Activated CD4-positive, alpha-beta T cell treated with anti-CD3 and anti-CD28 coated beads, Interleukin-2, Interleukin-4, amounts not matched to agents 100 ng/mL and 50 ng/mL, durations not matched to agents 16 hours and 8 hours (primary cell): ENCODE data around the gene SSTR5.
"Not testable (repeated sequence)": the region's sequence is repeated elsewhere in the genome, so short reads cannot be mapped to it uniquely, and the experiment has no call there.

Experiments
- DNase-seq: peaks from one replicate; pipeline ENCODE4 v3.0.0-alpha.2; 2020; ENCODE audit warnings: low spot score

Gene SSTR5

DNA sequence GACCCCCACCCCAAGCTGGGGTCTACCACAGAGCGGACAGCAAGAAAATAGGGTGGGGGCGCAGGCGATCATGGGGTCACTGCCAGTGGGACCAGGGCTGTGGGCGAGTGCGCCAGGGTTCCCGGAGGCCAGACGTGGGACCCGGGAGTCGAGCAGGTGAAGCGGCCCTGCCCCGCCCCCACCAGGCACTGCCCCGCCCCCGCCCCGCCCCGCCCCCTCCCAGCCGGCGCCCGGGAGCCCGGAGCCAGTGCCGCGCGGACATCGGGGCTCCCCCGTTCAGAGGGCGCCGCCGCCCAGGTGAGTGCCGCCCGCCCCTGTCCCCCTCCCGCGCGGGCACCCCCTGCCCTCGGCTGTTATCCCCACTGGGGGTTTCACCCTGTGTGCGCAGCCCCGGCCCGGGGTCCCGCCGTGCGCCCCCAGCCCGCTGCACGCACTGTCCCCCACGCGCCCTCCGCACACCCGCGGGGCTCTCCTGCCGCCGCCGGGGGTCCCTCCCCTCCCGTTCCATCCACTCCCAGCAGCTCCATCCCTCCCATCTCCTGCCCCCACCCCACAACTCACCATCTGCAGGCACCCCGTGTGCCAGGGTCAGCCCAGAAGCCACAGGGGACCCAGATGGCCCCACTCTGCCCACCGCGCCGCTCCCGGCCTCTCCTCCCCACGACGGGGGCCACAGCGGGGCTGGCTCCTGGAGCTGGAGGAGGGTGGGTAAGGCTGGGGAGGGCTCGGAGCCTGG, at the start of gene SSTR5:
TSS of gene SSTR5 (plus strand) at position 222 of the 736 bp plus-strand sequence. CDS start 6,122 bp downstream, outside the sequence.
- no peak for DNase-seq

GRCh38 chr16:1024138-1024537, 48.4 kb upstream of the SSTR5 start:
- no peak for DNase-seq

DNA sequence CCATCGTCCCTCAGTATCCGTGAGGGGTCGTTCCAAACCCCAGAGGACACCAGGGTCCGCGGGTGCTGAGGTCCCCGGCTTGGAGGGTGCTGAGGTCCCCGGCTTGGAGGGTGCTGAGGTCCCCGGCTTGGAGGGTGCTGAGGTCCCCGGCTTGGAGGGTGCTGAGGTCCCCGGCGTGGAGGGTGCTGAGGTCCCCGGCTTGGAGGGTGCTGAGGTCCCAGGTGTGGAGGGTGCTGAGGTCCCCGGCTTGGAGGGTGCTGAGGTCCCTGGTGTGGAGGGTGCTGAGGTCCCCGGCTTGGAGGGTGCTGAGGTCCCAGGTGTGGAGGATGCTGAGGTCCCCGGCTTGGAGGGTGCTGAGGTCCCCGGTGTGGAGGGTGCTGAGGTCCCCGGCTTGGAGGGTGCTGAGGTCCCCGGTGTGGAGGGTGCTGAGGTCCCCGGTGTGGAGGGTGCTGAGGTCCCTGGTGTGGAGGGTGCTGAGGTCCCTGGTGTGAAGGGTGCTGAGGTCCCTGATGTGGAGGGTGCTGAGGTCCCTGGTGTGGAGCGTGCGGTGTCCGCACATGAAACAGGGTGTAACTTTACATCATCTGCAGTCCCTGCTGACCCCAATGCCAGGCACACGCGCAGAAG, 47.3 kb upstream of the SSTR5 start:
- DNase-seq, result not testable (repeated sequence)

DNA sequence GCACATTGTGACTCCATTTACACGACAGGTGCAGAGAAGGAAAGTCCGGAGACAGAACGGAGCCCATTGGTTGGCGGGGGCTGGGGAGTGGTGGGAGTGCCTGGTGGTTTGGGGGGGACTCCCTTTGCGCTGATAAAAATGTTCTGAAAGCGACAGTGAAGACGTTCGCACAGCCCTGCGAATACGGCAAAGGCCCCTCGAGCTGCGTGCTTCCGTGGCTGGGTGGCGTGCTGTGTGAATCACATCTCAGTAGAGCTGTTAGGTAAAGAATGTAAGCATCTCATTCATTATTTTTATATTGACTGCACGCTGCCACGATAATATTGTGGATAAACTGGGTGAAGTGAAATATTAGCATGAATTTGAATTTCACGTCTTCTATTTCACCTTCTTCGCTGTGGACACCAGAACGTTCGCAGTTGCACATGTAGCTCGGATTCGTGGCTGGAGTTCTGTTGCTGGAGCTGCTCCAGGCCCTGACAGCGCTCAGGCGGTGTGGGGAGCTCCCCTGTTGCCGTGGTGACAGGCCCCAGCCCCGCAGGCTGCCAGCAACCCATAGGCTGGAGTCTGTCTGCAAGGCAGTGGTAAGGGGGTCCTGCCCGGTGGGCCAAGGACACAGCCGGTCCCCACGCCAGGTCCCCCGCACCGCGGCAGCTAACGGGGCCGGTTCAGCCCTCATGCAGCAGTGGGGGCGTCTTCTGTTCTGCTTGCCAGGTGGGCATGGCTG, 46.3 kb upstream of the SSTR5 start:
- no peak for DNase-seq

GRCh38 chr16:1026784-1027500, 45.6 kb upstream of the SSTR5 start:
- DNase-seq, result no peak

DNA sequence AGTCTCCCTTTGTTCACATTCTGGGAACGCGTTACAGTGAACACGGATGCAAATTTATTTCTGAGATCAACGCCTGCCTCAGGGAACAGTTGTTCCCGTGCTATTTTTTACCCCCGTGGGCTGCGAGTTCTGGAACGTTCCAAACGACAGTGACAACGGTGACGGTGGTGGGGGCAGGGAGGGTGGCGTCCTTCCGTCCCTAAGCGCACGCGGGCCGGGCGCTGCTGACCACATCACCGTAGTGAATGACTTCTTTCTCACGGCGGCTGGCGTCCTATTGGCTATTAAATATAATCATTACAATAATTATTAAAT, 45.1 kb upstream of the SSTR5 start:
- DNase-seq, result no peak

DNA sequence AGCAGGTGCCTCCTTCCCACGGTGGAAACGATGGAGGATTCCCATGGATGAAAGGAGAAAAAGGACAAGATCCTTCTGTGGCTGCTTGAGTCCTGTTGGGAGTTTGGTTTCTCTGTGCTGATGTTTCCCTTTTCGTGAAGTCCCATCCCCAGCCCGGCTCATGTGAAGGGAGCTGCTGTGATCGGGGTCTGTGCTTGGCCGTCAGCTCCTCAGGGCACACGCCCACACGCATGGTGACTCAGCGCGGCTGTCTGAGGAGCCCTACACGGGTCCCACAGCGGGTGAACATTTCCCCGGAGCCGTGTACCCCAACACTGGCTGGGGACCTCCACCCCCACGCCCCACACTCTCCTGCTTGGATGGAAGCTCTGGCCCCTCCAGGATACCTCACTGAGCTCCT, 44.5 kb upstream of the SSTR5 start:
- no peak for DNase-seq

- DNase-seq, result no peak
Measured at GRCh38 chr16:1028524-1029258, 43.9 kb upstream of the SSTR5 start.

DNA sequence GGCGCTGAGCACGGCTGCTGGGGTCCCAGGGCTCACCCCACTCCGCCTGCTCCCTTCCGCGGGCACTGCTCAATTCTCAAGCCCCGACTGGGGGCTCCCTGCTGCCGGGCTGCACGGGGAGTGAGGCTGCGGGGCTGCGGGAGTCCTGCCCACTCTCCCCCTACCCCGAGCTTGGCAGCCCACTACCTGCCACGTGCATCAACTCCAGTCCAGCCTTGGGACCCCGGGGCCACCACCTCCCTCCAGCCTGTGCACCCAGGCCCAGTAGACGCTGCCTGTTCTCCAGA, 43.3 kb upstream of the SSTR5 start:
- DNase-seq, result no peak

GRCh38 chr16:1030473-1030901, 42.1 kb upstream of the SSTR5 start:
- DNase-seq, result no peak

DNA sequence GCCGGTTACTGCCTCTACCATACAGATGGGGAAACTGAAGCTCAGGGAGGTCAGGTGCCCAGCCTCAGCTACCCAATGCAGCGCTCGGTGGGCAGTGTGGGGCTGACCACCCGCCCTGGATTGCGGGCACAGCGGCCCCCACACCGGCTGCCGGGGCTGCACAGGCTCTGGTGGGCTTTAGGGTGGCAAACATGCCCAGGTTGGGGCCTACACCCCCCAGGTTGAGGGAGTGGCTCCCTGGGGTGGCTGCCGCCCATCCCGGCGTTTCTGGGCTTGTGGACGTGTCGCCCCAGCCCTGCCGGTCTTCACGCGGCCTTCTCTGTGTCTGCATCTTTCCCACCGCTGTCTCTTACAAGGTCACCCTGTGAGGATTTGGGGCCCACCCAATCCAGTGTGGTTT, 40.9 kb upstream of the SSTR5 start:
- no peak for DNase-seq

DNA sequence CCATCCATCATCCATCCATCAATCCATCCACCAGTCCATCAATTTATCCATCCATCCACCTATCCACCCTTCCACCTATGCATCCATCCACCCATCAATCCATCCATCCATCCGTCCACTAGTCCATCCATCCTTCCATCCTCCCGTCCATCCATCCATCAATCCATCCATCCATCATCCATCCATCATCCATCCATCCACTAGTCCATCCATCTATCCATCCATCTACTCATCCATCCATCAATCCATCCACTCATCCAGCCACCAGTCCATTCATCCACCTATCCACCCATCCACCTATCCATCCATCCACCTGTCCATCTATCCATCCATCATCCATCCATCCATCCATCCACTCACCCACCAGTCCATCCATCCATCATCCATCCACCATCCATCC, 39.9 kb upstream of the SSTR5 start:
- DNase-seq, result no peak

DNA sequence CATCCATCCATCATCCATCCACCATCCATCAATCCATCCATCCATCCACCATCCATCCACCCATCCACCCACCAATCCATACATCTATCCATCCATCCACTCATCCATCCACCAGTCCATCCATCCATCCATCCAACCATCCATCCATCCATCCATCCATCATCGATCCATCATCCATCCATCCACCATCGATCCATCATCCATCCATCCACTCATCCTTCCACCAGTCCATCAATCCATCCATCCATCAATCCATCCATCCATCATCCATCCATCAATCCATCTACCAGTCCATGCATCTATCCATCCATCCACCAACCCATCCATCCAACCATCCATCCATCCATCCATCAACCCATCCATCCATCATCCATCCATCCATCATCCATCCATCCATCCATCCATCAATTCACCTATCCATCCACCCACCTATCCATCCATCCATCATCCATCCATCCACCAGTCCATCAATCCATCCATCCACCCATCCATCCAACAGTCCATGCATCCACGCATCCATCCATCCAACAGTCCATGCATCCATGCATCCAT, 39.3 kb upstream of the SSTR5 start:
- no peak for DNase-seq

GRCh38 chr16:1034230-1035065, 38.1 kb upstream of the SSTR5 start:
- no peak for DNase-seq

DNA sequence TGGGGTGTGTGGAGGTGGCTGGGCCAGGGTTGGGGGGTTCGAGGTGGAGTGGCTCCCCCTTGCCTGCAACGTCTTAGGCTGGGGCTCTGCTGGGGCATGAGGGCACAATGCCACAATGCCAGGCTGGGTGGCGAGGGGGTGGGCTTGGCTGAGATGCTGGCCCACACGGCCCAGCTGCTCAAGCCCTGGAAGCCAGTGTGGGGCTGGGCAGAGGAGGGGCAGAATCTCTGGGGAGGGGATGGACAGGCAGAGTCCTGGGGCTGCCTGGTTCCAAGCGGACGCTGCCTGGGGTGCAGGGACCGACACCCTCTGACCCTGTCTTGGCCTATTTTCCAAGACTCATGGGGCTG, 37.5 kb upstream of the SSTR5 start:
- DNase-seq, result no peak

- no peak for DNase-seq
Measured at GRCh38 chr16:1036166-1036565, 36.4 kb upstream of the SSTR5 start.

GRCh38 chr16:1036726-1037393, 35.7 kb upstream of the SSTR5 start:
- DNase-seq, result no peak

- no peak for DNase-seq
Measured at GRCh38 chr16:1037394-1038257, 34.9 kb upstream of the SSTR5 start.

DNA sequence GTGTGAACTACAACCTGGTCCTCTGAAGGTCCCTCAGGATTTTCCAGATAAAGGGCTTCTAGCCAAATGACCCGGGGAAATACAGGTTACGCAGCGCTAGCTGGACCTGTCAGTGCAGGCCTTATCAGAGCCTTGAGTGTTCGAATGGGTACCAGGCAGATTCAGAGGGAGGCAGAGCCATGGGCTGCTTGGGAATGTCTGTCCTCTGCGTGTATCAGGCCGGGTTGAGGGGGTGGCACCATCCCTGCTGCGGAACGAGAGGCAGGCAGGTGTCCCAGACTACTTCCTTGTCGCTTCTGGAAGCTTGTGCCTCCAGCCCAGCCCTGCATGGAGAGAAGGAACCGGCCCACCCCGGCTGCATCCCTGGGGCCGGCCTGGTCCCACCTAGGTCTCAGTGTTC, 33.6 kb upstream of the SSTR5 start:
- DNase-seq, result no peak

DNA sequence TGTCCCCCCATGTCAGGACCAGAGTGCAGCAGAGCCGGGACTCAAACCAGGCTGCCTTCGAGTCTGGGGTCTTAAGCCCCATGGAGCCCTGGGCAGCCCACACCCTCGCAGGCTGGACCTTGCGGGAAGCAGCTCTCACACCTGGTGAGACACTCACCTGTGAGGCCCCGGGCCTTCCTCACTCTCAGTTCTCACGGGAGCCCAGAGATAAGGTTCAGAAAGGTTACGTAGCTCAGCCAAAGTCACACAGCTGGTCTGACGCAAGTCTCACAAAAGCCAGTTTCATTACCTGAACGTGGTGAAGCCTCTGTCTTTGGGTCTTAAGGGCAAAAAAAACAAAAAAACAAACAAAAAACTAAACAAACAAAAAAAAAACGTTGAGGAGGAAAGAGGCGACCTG, 32.8 kb upstream of the SSTR5 start:
- no peak for DNase-seq
